HG03108 (cell line): ENCODE data around the gene GLIPR1.
A peak's percentile ranks its signal among the peaks of the same experiment; 100 is the strongest.
"Not testable (repeated sequence)": the region's sequence is repeated elsewhere in the genome, so short reads cannot be mapped to it uniquely, and the experiment has no call there.

Source experiments
- ATAC-seq: cut with Tn5 transposase; IDR thresholded peaks from one replicate; pipeline ENCODE4 v1.9.1; 2021; ENCODE audit warnings: moderate library complexity; ENCODE audit not compliant: unreplicated experiment

GLIPR1 gene

DNA sequence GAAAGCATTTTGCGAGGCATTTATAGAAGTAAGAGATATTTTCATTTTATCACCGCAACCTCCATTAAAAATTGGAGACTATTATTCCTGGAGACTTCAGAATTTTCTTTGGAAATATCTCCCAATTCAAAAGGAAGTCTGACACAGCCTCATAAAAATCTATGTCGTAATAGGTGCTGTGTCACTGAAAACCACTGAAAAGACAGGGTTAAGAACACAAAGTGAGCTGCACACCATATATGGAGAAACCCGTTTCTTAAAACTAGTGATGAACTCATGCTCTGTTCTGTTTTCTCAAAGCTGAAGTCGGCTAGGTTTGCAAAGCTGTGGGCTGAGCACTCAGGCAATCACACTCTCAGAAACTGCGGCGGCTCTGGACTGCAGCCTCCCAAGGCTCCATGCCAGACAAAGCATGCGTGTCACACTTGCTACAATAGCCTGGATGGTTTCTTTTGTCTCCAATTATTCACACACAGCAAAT lies at the start of gene GLIPR1:
Gene GLIPR1, plus strand, starts transcription at position 287 of the 481 bp plus-strand sequence. Its CDS starts 126 bp downstream, at position 413.
- peak; percentile 84 for ATAC-seq

DNA sequence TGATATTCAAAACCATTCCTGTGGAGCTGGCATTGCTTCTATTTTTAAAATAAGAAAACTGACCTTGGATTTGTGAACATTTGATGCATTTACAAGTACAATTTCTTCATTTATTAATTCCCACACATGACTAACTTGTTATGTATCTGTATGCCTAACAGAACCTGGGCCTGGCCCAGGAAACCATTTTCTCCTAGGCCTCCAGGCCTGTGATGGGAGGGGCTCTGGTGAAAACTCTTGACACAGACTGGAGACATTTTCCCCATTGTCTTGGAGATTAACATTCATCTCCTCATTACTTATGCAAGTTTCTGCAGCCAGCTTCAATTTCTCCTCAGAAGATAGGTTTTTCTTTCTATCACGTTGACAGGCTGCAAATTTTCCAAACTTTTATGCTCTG lies 47.6 kb upstream of the GLIPR1 start:
- ATAC-seq = no peak

DNA sequence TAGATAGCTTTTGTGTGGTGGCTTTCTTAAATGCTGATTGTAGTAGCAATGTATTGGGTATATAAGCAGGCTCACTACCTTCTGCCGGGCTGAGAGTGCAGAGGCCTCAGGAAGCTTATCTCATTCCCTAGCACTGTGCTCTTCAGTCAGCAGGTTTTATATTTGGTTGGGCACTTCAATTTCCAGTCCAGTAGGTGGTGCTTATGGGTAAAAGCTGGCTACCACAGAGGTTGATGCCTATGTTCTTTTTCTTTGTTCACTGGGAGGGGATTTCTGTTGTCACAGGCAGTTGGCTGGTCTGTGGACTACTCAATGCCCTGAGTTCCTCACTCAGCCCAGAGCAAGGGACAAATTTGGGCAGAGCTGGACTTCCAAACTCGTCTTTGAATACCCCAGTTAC lies 43.0 kb upstream of the GLIPR1 start:
- ATAC-seq = no peak

DNA sequence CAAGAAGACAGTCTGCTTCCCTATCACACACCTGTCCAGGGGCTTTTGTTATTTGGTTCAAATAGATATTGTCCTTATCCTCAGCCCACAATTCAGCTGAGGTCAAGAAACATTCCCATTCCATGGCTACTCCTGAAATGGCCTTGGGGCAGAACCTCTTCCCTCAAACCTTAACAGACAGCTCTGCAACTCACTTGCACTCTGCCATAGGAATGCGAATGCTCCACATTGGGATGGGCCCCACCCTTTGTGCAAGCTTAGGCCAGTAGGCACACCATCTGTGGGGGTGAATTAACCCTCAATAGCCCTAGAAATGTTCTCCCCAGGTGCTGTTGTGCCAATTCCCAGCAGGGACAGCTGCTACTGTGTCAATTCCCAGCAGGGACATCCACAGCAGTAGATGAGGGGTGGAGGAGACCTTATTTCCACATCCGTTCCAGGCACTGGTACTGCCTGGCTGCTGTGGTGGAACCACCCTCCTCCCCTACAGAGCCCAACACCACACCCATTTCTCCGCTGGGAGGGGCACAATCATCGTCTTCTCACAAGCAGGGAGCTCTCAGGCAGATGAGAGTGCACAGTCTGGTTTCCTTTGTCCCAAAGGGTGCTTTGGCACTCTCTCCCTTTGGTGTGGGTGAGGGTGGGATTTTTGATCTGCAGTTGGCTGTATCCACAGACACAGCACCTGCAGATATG lies 42.3 kb upstream of the GLIPR1 start:
- no peak for ATAC-seq

DNA sequence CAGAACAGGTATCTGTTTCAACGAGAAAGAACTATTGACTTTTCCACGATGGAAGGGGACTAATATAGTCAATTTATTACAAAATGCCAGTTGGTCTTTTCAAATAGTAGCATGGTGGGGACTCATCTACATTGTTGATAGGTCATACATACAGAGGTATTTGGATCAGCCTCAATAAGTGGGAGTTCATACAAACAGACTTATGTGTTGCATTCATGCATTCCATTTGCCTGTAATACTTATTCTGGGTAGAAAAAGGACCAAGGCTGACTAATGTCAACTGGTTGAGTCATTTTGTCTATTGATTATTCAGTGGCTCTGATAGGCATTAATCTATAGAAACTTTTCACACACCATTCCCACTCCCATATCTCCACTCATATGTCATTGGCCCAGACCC lies 41.5 kb upstream of the GLIPR1 start:
- ATAC-seq = no peak

DNA sequence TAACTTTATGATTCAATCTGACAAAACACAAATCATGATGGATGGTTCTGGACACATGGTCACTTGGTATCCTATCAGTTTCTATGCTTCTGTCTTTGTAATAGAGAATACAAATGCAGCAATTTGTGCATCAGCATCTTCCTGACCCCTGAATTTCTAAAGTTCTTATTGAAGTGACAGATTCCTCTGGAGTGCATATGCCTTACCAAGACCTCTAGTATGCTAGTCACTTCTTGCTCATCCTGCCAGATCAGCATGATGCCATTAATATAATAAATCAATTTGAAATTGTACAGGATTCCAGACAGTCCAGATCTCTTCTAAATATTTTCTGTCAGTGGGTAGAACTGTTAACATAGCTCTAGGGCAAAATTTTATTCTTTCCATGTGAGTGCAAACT lies 40.6 kb upstream of the GLIPR1 start:
- no peak for ATAC-seq

DNA sequence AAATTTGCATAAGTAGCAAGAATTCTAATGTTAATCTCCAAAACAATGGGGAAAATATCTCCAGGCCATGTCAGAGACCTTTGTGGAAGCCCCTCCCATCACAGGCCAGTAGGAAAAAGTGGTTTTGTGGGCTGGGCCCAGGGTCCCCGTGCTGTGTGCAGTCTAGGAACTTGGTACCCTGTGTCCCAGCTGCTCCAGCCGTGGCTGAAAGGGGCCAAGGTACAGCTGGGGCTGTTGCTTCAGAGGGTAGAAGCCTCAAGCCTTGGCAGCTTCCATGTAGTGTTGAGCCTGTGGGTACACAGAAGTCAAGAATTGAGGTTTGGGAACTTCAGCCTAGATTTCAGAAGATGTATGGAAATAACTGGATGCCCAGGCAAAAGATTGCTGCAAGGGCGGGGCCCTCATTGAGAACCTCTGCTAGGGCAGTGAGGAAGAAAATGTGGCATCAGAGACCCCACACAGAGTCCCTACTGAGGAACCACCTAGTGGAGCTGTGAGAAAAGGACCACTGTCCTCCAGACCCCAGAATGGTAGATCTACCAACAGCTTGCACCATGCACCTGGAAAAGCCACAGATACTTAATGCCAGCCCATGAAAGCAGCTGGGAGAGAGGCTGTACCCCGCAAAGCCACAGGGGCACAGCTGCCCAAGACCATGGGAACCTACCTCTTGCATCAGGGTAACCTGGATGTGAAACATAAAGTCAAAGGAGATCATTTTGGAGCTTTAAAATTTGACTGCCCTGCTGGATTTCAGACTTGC lies 38.7 kb upstream of the GLIPR1 start:
- not testable (repeated sequence) for ATAC-seq

DNA sequence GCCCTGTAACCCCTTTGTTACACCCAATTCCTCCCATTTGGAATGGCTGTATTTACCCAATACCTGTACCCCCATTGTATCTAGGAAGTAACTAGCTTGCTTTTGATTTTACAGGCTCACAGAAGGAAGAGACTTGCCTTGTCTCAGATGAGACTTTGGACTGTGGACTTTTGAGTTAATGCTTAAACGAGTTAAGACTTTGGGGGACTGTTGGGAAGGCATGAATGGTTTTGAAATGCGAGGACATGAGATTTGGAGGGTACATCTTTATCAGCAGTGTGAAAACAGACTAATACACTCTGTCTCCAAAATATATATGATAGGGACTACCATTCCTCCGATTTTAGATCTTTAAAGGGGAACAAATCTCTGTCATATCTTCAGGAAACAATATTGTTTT lies 38.1 kb upstream of the GLIPR1 start:
- not testable (repeated sequence) for ATAC-seq

DNA sequence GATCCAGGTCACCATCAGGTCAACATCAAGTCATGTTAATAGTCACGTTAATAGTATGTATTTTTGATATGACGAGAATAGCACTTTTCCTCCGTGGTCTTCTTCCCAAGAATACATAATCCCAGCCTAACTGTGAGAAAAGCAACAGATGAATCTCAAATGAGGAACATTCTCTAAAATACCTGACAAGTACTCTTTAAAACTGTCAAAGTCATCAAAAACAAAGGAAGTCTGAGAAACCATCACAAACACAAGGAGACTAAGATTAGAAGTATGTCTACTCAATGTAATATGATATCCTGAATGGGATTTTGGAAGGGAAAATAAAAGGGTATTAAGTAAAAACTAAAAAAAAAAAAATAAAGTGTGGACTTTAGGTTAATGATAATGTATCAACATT lies 36.8 kb upstream of the GLIPR1 start:
- no peak for ATAC-seq

DNA sequence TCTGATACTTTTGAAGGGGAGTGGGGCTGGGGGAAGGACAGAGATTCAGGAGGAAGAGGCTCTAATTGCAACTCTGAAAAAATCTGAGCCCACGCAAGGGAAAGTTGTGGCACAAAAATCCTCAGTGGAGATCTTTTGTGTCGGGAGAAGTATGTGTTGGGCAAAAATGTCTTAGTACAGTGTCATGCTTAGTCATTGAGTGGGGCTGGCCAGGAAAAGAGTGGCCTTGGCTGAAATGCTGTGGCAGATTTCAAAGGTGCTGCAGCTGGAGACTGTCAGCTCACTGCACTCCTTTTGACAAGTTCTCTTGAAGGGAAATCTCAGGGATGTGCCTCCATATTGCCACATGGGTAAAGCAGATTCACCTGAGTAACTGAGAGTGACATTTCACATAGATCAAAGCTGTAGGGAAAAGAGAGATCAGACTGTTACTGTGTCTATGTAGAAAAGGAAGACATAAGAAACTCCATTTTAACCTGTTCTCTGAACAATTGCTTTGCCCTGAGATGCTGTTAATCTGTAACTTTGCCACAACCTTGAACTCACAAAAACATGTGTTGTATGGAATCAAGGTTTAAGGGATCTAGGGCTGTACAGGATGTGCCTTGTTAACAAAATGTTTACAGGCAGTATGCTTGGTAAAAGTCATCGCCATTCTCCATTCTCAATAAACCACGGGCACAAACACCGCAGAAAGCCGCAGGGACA lies 36.0 kb upstream of the GLIPR1 start:
- no peak for ATAC-seq

DNA sequence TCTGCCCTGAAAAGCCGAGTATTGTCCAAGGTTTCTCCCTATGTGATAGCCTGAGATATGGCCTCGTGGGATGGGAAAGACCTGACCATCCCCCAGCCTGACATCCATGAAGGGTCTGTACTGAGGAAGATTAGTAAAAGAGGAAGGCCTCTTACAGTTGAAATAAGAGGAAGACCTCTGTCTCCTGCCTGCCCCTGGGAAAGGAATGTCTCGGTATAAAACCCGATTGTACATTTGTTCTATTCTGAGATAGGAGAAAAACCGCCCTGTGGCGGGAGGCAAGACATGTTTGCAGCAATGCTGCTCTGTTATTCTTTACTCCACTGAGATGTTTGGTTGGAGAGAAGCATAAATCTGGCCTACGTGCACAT lies 35.4 kb upstream of the GLIPR1 start:
- not testable (repeated sequence) for ATAC-seq

DNA sequence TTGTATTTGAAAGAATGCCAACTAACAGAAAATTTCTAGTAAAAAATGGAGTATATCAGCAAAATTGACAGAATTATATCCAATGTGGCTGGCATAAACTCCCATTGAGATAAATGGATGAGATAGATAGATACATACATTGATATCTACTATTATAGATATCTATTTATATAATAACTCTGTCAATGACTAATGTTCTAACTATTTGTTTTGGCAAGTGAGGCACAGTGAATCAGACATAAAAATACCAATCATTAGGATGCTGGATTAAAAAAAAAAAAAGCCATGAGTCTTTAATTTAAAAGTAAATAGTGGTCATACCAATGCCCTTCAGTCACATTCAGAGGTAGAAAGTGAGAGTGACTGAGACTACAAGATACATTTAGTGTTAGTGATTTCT lies 33.7 kb upstream of the GLIPR1 start:
- ATAC-seq = no peak

DNA sequence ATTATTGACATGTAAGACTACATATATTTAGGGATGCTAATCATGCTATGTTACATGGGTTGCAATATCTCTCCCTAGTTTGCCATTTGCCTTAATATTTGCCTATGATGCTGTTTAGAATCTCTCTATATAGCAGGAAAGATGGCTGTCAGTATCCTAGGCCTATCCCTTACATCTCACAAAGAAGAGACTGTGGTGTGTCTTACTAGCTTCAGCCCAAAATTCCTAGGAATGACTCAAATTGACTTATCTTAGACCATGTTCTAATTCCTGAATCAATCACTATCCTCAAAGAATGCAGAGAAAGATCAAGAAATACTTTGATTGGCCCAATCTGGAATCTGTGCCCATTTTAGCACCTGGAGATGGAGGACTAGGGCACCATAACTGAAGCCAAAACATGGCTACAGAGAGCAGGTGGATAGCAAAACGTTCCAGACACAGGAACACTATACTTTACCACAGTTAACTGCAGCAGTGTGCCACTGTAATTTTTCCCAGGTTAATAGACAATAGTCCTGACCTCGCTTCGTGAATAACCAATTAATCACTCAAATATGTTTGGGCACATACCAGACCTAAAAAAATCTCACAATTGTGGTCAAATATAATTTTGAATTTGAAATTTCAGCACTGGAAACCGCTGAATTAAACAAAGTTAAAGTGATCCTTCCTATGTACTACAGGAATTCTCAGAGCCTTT lies 32.7 kb upstream of the GLIPR1 start:
- no peak for ATAC-seq

DNA sequence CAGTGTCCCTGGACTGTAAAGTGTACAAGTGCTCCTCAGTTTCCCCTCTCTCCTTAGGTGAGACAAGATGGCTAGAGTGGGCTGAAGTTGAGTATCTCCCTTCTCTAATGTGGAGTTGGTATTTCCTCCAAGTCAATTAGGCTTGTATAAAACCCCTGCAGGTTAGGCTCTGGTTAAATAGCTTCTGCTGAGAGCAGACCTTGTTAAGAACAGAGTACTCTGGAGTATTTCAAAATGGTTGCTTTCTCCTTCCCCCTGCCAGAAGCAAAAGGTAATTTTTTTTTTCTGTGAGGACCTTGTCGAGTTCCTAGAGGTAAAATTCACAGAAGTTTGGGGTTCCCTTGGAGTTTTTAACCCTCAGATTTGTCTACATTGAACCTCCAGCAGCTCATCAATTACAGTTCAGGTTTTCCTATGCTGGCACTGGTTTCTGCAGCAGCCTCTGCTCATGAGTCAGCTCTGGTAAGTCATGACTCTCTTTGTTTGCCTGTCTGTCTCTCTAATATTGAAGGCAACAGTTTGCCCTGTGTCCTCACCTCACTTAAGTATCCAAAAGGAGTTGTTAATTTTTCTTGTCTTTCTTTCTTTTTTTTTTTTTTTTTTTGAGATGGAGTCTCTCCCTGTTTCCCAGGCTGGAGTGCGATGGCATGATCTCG lies 27.8 kb upstream of the GLIPR1 start:
- no peak for ATAC-seq

DNA sequence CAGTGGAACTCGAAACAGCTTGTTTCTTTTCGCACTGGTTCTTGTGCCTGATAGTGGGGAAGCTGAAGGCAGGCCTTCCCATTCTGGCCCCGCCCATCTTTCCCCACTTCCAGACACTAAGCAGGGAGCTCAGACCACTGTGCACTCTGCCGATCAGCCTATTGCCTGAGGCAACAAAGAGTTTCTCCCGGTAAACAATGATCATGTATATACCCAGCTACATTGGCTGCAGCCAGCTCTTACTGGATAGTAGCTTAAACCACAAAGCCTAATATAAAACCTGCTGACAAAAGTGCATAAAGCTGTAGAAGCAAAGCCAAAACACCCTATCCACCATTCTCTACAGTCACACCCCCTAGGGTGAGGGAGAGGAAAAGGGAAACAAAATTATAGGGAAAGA lies 24.7 kb upstream of the GLIPR1 start:
- no peak for ATAC-seq

DNA sequence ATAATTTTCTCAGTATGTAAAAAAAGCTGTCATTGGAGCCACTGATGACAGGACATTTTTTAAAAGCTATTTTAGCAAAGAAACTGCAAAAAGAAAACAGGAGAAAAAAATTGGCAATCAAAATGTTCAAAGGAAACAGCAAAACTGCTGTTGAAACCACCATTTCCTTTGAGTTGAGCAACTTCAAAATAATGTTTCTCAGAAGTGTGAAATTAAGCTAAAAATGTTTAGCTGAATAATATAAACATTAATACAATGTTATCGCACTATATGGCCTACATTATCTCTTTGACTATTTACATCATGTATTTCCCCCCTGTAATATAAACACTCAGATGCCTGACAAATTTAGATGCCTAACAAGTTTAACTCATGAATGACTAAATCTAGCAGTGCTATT lies 23.4 kb upstream of the GLIPR1 start:
- no peak for ATAC-seq

DNA sequence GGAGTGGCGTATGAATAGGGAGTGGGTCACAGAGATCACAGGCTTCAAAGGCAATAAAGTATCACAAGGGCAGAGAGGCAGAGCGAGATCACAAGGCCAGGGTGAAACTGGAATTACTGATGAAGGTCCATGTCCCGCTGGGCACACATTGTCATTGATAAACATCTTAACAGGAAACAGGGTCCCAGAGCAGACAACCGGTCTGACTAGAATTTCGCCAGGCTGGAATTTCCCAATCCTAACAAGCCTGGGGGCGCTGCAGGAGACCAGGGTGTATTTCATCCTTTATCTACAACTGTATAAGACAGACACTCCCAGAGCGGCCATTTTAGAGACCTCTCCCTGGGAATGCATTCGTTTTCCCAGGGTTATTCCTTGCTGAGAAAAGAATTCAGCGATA lies 22.7 kb upstream of the GLIPR1 start:
- ATAC-seq = not testable (repeated sequence)

DNA sequence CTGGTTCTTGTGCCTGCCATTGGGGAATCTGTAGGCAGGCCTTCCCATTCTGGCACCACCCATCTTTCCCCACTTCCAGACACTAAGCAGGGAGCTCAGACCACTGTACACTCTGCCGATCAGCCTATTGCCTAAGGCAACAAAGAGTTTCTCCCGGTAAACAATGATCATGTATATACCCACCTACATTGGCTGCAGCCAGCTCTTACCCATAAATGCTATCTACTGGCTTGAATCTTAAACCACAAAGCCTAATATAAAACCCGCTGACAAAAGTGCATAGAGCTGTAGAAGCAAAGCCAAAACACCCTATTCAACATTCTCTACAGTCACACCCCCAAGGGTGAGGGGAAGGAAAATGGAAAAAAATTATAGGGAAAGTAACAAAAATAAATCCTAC lies 20.8 kb upstream of the GLIPR1 start:
- no peak for ATAC-seq

DNA sequence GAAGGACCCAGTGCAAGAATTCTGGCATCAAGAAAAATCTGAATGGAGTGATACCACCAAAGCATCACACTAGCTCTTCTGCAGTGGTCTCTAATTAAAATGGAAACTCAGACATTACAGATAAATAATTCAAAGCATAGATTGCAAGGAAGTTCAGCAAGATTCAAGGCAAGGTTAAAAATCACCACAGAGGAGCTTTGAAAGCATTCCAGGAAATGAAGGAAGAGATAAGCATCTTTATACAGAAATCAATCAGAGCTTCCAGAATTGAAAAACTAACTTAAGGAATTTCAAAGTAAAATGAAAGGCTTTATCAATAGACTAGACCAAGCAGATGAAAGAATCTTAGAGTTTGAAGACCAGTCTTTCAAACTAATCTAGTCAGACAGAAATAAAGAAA lies 20.4 kb upstream of the GLIPR1 start:
- ATAC-seq = no peak
